Activated naive CD8-positive, alpha-beta T cell treated with anti-CD3 and anti-CD28 coated beads, Interleukin-2, amount 50 U/mL, for 24 hours (primary cell): ENCODE results near the gene ACMSD.
"Not testable (repeated sequence)": the region's sequence is repeated elsewhere in the genome, so short reads cannot be mapped to it uniquely, and the experiment has no call there.

ENCODE experiments used
- ATAC-seq: fragments of 150-1000 bp; cut with Tn5 transposase; one replicate; pipeline ENCODE4 v1.10.0; 2021
- DNase-seq: peaks from one replicate; pipeline ENCODE4 v3.0.0; 2021
- H3K27ac Mint-ChIP-seq: one replicate; pipeline ENCODE4 v1.8.0; 2021; ENCODE audit warnings: mild to moderate bottlenecking, mixed read lengths
- H3K27me3 Mint-ChIP-seq: one replicate; pipeline ENCODE4 v1.8.0; 2021; ENCODE audit warnings: mixed read lengths
- H3K36me3 Mint-ChIP-seq: one replicate; pipeline ENCODE4 v1.8.0; 2021; ENCODE audit warnings: low read depth, mixed read lengths
- H3K4me1 Mint-ChIP-seq: one replicate; pipeline ENCODE4 v1.8.0; 2021; ENCODE audit warnings: mixed read lengths
- H3K4me3 Mint-ChIP-seq: one replicate; pipeline ENCODE4 v1.8.0; 2021; ENCODE audit warnings: mild to moderate bottlenecking, moderate library complexity, mixed read lengths
- H3K9me3 Mint-ChIP-seq: one replicate; pipeline ENCODE4 v1.8.0; 2021; ENCODE audit warnings: mixed read lengths

Gene ACMSD

DNA sequence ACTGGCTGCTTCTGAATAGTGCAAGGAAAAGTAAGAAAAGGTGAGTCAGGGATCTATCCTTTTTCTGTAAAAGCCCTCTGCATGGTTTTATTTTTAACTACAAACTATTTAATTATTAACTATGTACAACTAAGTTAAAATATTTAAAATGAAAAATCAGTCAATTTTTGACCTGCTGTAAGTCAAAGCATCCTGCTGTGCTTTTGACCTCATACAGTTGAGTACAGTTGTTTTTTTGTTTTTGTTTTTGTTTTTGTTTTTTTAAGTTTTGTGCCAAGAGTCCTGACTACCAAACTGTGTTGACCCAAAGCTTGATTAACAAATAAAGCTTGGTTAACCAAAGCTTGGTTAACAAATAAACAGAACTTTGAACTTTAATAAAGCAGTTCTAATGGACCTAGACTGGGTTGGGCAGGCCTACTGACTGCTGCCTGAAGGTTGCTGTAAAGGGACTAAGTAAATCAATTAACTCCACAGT, at the start of gene ACMSD:
ACMSD (plus strand) TSS at position 474 of the 478 bp plus-strand sequence. CDS start 67 bp downstream, outside the sequence.
- no peak within 1 kb of the TSS for H3K27ac Mint-ChIP-seq
- H3K36me3 Mint-ChIP-seq, result no peaks in the 10 kb centered on the region
- DNase-seq (no peak), ATAC-seq (no peak)
- no peaks in the 10 kb centered on the region for H3K4me1 Mint-ChIP-seq
- H3K9me3 Mint-ChIP-seq, result peaks cover 13% of the 10 kb centered on the region
- no peak within 1 kb of the TSS for H3K4me3 Mint-ChIP-seq
- peaks cover 6% of the 10 kb centered on the region for H3K27me3 Mint-ChIP-seq

GRCh38 chr2:134790487-134790886, 47.9 kb upstream of the ACMSD start:
- Mint-ChIP-seq H3K9me3 (no peaks in the 10 kb centered on the region), H3K27ac (no peak overlapping the region), H3K27me3 (no peaks in the 10 kb centered on the region), H3K36me3 (no peaks in the 10 kb centered on the region), H3K4me1 (no peaks in the 10 kb centered on the region), H3K4me3 (no peak overlapping the region)
- DNase-seq (no peak), ATAC-seq (no peak)

- Mint-ChIP-seq H3K4me3 (no peak overlapping the region), H3K27me3 (no peaks in the 10 kb centered on the region), H3K9me3 (no peaks in the 10 kb centered on the region), H3K27ac (no peak overlapping the region), H3K4me1 (no peaks in the 10 kb centered on the region), H3K36me3 (no peaks in the 10 kb centered on the region)
- DNase-seq (no peak), ATAC-seq (no peak)
These were observed 46.8 kb upstream of the ACMSD start for GRCh38 chr2:134791616-134792015.

DNA sequence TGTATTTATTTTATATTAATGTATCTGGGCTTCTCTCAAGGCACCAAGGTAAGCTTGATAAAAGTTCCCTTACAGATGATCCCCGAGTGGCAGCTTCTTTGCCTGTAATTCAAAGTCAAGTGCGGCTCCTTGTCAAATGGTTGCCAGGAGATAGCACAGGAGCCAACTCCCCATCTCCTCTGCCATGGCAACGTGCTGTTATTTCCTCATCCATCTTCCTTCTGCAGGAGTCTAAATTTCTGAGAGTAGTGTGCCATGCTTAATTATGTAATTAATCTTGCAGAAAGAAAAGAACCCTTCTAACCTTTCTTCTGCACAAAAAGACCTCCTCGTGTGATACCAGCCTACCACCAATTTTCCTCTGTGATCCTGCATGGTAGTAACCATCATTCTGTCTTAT, 46.2 kb upstream of the ACMSD start:
- Mint-ChIP-seq H3K36me3 (no peaks in the 10 kb centered on the region), H3K4me3 (no peak overlapping the region), H3K4me1 (no peaks in the 10 kb centered on the region), H3K9me3 (no peaks in the 10 kb centered on the region), H3K27me3 (no peaks in the 10 kb centered on the region), H3K27ac (no peak overlapping the region)
- DNase-seq (no peak), ATAC-seq (no peak)

- ATAC-seq (no peak), DNase-seq (no peak)
- H3K9me3 Mint-ChIP-seq, result no peaks in the 10 kb centered on the region
These were observed 42.7 kb upstream of the ACMSD start for GRCh38 chr2:134795765-134796164.

DNA sequence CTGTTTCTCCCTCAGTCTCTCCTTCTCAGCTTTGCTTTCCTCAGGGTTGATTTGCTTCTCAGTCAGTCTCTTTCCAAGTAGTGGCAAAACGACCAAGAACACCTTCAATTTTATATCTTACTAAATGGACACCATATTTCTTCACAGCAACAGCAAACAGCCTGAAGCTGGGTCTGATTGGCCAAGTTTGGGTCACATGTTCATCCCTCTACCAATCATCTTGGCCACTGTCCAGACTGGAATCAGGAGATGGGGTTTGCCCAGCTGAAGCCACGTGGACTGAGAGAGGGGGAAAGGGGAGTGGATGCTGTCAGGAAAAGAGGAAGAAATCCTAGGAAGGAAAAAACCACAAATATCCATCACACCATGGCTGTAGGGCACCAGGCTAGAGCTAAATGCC, 42.0 kb upstream of the ACMSD start:
- H3K9me3 Mint-ChIP-seq, result no peaks in the 10 kb centered on the region
- ATAC-seq, result no peak
- peaks cover 4% of the 10 kb centered on the region for H3K27me3 Mint-ChIP-seq
- no peaks in the 10 kb centered on the region for H3K4me1 Mint-ChIP-seq
- no peaks in the 10 kb centered on the region for H3K36me3 Mint-ChIP-seq
- H3K27ac Mint-ChIP-seq, result no peak overlapping the region
- H3K4me3 Mint-ChIP-seq, result no peak overlapping the region
- no peak for DNase-seq

More at GRCh38 chr2:134795765-134796164, 42.7 kb upstream of the ACMSD start:
- no peaks in the 10 kb centered on the region for H3K4me1 Mint-ChIP-seq
- no peaks in the 10 kb centered on the region for H3K36me3 Mint-ChIP-seq
- no peak overlapping the region for H3K27ac Mint-ChIP-seq
- no peak overlapping the region for H3K4me3 Mint-ChIP-seq
- peaks cover 3% of the 10 kb centered on the region for H3K27me3 Mint-ChIP-seq

DNA sequence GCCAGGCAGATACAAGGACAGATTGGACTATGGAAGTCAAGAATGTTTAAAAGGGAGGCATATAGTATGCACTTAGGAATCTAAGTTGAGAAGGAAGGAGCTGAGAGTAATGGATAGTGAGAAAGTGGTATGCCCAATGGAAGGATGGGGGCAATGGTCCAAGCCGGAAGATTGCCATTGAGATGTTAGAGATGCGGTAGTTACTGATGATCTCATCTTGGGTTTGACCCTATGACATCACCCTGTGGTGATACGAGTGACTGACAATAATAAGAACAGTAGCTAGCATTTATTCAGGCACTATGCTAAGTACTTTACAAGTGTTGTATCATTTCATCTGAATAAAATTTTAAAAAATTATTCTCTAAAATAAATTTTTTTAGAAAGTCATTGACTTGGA, 38.5 kb upstream of the ACMSD start:
- H3K4me3 Mint-ChIP-seq, result no peak overlapping the region
- peaks cover 8% of the 10 kb centered on the region for H3K27me3 Mint-ChIP-seq
- ATAC-seq, result no peak
- DNase-seq, result no peak
- H3K9me3 Mint-ChIP-seq, result peaks cover 13% of the 10 kb centered on the region
- peaks cover 4% of the 10 kb centered on the region for H3K36me3 Mint-ChIP-seq
- H3K4me1 Mint-ChIP-seq, result peaks cover 5% of the 10 kb centered on the region
- H3K27ac Mint-ChIP-seq, result no peak overlapping the region

- peaks cover 5% of the 10 kb centered on the region for H3K4me1 Mint-ChIP-seq
- H3K36me3 Mint-ChIP-seq, result peaks cover 5% of the 10 kb centered on the region
- no peak for ATAC-seq
- H3K27ac Mint-ChIP-seq, result no peak overlapping the region
- no peak overlapping the region for H3K4me3 Mint-ChIP-seq
- no peak for DNase-seq
- H3K27me3 Mint-ChIP-seq, result peaks cover 8% of the 10 kb centered on the region
- peaks cover 13% of the 10 kb centered on the region for H3K9me3 Mint-ChIP-seq
These were observed 38.1 kb upstream of the ACMSD start for GRCh38 chr2:134800341-134800740.

GRCh38 chr2:134803609-134804405, 34.6 kb upstream of the ACMSD start:
- not testable (repeated sequence) for H3K4me3 Mint-ChIP-seq, H3K4me1 Mint-ChIP-seq, H3K27me3 Mint-ChIP-seq, ATAC-seq, H3K36me3 Mint-ChIP-seq
- Mint-ChIP-seq H3K9me3 (peaks cover 13% of the 10 kb centered on the region), H3K27ac (peak overlapping the region; percentile 49)
- DNase-seq, result peak; percentile 10

- H3K4me3 Mint-ChIP-seq, result no peak overlapping the region
- H3K27ac Mint-ChIP-seq, result no peak overlapping the region
- H3K36me3 Mint-ChIP-seq, result peaks cover 2% of the 10 kb centered on the region
- no peak for DNase-seq
- H3K9me3 Mint-ChIP-seq, result peaks cover 20% of the 10 kb centered on the region
- H3K4me1 Mint-ChIP-seq, result no peaks in the 10 kb centered on the region
- no peak for ATAC-seq
- H3K27me3 Mint-ChIP-seq, result no peaks in the 10 kb centered on the region
These were observed 22.7 kb upstream of the ACMSD start for GRCh38 chr2:134815741-134816140.

DNA sequence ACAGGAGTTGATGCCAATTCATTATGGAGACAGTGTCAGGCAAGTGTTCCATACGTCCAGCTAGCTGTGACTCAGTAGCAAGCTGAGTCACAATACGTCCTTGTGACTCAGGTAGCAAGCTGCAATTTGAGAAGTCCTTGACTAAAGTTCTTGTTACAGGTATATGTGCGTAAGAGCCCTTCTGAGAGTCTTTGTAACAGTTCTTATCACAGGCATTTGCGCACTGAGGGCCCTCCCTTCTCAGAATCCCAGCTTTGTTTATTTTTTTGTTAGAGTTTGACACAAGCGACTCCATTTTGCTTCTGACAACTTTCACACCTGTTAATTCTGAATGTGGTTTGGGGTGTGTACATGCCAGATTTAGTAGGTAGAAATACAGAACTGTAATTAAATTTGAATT, 20.1 kb upstream of the ACMSD start:
- no peak for ATAC-seq
- no peaks in the 10 kb centered on the region for H3K36me3 Mint-ChIP-seq

DNA sequence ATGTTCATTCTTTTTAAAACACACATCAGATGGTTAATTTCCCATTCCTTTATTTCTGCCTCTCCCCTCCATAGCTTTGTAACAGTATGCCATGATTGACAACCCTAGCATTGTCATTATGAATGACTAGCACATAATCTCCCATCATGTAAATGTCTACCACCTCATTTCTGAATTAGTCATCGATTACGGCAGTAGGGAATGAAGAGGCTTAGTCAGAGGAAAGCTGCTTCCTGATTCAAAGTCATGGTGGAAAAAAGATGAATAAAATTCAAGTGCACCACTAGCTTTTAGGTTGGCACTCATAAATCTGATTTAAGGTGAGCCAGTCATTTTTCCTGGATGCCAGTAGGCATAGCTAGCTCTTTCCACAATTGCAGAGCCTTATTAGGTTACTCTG, 19.1 kb upstream of the ACMSD start:
- H3K27me3 Mint-ChIP-seq, result peaks cover 2% of the 10 kb centered on the region
- H3K9me3 Mint-ChIP-seq, result no peaks in the 10 kb centered on the region
- DNase-seq, result no peak
- H3K4me3 Mint-ChIP-seq, result no peak overlapping the region
- H3K36me3 Mint-ChIP-seq, result no peaks in the 10 kb centered on the region
- H3K4me1 Mint-ChIP-seq, result no peaks in the 10 kb centered on the region
- no peak for ATAC-seq
- H3K27ac Mint-ChIP-seq, result no peak overlapping the region

More for the DNA sequence above, 20.1 kb upstream of the ACMSD start:
- Mint-ChIP-seq H3K27me3 (no peaks in the 10 kb centered on the region), H3K9me3 (peaks cover 3% of the 10 kb centered on the region), H3K4me3 (no peak overlapping the region), H3K27ac (no peak overlapping the region), H3K4me1 (no peaks in the 10 kb centered on the region)
- no peak for DNase-seq

DNA sequence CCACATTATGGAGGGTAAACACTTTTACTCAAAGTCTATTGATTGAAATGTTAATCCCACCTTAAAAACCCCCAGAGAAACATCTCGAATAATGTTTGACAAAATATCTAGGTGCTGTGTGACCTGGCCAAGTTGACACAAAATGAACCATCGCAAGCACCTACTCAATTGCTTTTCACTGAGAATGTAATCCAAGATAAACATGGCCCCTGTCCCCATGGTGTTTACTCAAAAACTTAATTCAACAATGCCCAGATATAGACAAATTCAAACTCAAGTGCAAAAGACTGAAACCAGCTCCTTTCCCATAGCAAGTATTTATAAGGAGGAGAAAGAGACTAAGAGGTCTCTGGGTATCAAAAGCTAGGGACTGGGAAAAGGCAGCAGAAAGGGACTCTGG, 15.0 kb upstream of the ACMSD start:
- Mint-ChIP-seq H3K27me3 (peaks cover 4% of the 10 kb centered on the region), H3K27ac (no peak overlapping the region), H3K4me3 (no peak overlapping the region), H3K4me1 (no peaks in the 10 kb centered on the region), H3K36me3 (no peaks in the 10 kb centered on the region), H3K9me3 (no peaks in the 10 kb centered on the region)
- DNase-seq, result no peak
- ATAC-seq, result no peak

DNA sequence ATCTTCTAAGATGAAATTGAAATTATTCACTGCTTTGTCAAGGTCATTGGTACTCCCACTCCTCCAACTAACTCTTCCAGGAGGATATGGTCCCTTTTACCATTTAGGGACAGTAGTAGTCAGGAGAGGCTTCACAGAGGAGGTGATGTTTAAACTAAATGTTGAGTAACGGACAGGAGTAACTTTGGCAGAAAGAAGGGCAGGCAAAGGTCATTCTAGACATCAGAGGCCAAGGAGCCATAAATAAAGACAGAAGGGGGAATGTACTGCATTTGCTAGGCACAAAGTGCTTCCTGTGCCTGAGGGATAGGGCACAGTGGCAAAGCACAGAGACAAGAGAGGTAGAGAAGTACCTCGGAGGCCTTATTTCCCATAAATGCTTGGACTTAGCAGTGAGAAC, 14.6 kb upstream of the ACMSD start:
- no peaks in the 10 kb centered on the region for H3K9me3 Mint-ChIP-seq
- DNase-seq (no peak), ATAC-seq (no peak)
- H3K27ac Mint-ChIP-seq, result no peak overlapping the region
- peaks cover 4% of the 10 kb centered on the region for H3K27me3 Mint-ChIP-seq
- no peaks in the 10 kb centered on the region for H3K4me1 Mint-ChIP-seq
- no peak overlapping the region for H3K4me3 Mint-ChIP-seq
- no peaks in the 10 kb centered on the region for H3K36me3 Mint-ChIP-seq

- H3K4me3 Mint-ChIP-seq, DNase-seq, H3K27ac Mint-ChIP-seq, H3K36me3 Mint-ChIP-seq, H3K4me1 Mint-ChIP-seq, H3K27me3 Mint-ChIP-seq, ATAC-seq, H3K9me3 Mint-ChIP-seq: not testable (repeated sequence)
These were observed 12.7 kb upstream of the ACMSD start for GRCh38 chr2:134825716-134826115.
